ENCODE measurements around the gene LRIF1. TPM values are rescaled to one million over a fixed set of nuclear protein-coding genes. Genes with fewer than 3 reads are reported as not detected.

LRIF1 gene
- total RNA-seq, 3 donors from 2014 or later (not counting 1 experiment from before 2014, with no cell fraction given): 8.9 to 12.5 (median 10.4) TPM

DNA sequence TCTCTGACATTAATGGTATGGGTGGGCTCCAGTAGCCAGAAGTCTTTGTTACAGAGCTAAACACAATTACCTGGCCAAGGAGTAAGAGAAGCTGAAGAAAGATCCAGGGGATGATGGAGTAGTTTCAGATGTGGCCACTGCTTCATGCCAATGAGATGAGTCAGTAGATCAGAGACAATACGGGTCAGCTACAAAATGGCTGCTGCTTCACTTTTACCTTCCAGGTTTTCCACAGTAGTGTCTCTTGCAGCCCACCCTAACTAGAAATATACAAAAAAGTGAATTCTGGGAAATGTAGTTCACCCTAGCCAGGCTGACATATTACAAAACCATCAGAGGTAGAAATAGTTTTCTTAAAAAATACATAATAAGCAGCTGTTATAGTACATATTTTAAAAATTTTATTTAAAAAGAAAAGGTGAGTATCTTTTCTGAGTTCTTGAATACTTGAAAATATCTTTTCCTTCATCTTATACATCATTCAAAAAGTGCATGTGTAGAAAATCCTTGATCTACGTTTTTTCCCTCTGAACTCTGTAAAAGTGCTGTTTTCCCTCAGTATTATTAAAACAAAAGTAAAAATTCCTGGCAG, 36.1 kb downstream of the LRIF1 start:
- peaks cover 0 to 3% of the 10 kb centered on the region in 2 donors for H3K27me3 Mint-ChIP-seq (ENCODE audit: low read depth in 2 of 2)
- Histone ChIP-seq H3K27ac (ENCODE audit: low read length) (no peak overlapping the region), H3K4me1 (ENCODE audit: control insufficient read depth, insufficient read depth, low read length) (no peaks in the 10 kb centered on the region), H3K27me3 (ENCODE audit: control insufficient read depth, insufficient read depth, low read length) (no peaks in the 10 kb centered on the region), H3K9me3 (ENCODE audit: control insufficient read depth, insufficient read depth, low read length) (no peaks in the 10 kb centered on the region), H3K36me3 (ENCODE audit: control insufficient read depth, insufficient read depth, low read length) (no peaks in the 10 kb centered on the region), H3K4me3 (ENCODE audit: low read length) (no peak overlapping the region)
- no peak overlapping the region for H3K4me3 Mint-ChIP-seq
- DNase-seq (no peak), ATAC-seq (no peak)
- TF ChIP-seq, protein P1, sequence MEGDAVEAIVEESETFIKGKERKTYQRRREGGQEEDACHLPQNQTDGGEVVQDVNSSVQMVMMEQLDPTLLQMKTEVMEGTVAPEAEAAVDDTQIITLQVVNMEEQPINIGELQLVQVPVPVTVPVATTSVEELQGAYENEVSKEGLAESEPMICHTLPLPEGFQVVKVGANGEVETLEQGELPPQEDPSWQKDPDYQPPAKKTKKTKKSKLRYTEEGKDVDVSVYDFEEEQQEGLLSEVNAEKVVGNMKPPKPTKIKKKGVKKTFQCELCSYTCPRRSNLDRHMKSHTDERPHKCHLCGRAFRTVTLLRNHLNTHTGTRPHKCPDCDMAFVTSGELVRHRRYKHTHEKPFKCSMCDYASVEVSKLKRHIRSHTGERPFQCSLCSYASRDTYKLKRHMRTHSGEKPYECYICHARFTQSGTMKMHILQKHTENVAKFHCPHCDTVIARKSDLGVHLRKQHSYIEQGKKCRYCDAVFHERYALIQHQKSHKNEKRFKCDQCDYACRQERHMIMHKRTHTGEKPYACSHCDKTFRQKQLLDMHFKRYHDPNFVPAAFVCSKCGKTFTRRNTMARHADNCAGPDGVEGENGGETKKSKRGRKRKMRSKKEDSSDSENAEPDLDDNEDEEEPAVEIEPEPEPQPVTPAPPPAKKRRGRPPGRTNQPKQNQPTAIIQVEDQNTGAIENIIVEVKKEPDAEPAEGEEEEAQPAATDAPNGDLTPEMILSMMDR (IDR thresholded peaks at IDR 0.05): no peak
- H3K4me1 Mint-ChIP-seq: no peaks in the 10 kb centered on the region
- WGBS (ENCODE audit: insufficient coverage): 83% methylated on average over 2 of the region's 2 CpGs
- peaks cover 8% of the 10 kb centered on the region for H3K36me3 Mint-ChIP-seq
- intact Hi-C loops (cut with micrococcal nuclease): no loop called here
- no peak overlapping the region for H3K27ac Mint-ChIP-seq
- peaks cover 0 to 3% of the 10 kb centered on the region in 2 donors for H3K9me3 Mint-ChIP-seq

DNA sequence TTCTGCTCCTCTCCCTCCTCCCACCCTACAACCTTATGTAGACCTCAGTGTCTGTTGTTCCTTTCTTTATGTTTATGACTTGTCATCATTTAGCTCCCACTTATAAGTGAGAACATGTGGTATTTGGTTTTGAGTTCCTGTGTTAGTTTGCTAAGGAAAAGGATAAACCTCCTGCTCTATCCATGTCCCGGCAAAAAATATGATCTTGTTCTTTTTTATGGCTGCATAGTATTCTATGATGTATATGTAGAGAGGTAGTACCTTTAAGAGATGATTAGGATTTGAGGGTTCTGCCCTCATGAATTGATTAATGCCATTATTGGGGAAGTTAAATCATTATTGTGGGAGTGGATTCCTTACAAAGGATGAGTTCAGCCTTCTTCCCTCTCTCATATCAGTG, 41.8 kb downstream of the LRIF1 start:
- no peak overlapping the region for H3K4me3 Mint-ChIP-seq
- Histone ChIP-seq H3K9me3 (ENCODE audit: control insufficient read depth, insufficient read depth, low read length) (no peaks in the 10 kb centered on the region), H3K27me3 (ENCODE audit: control insufficient read depth, insufficient read depth, low read length) (no peaks in the 10 kb centered on the region), H3K4me1 (ENCODE audit: control insufficient read depth, insufficient read depth, low read length) (peaks cover 1% of the 10 kb centered on the region), H3K4me3 (ENCODE audit: low read length) (no peak overlapping the region), H3K36me3 (ENCODE audit: control insufficient read depth, insufficient read depth, low read length) (no peaks in the 10 kb centered on the region), H3K27ac (ENCODE audit: low read length) (no peak overlapping the region)
- DNase-seq (no peak), ATAC-seq (no peak)
- TF ChIP-seq, protein P1 (IDR thresholded peaks at IDR 0.05): no peak
- 100% methylated on average over 1 of the region's 1 CpG for WGBS (ENCODE audit: insufficient coverage)
- intact Hi-C loops (cut with micrococcal nuclease): no loop called here
- peaks cover 0 to 8% of the 10 kb centered on the region in 2 donors for H3K27me3 Mint-ChIP-seq (ENCODE audit: low read depth in 2 of 2)
- no peak overlapping the region for H3K27ac Mint-ChIP-seq
- H3K4me1 Mint-ChIP-seq: peaks cover 4 to 5% of the 10 kb centered on the region in 2 donors
- H3K36me3 Mint-ChIP-seq: no peaks in the 10 kb centered on the region
- H3K9me3 Mint-ChIP-seq: peaks cover 0 to 4% of the 10 kb centered on the region in 2 donors

DNA sequence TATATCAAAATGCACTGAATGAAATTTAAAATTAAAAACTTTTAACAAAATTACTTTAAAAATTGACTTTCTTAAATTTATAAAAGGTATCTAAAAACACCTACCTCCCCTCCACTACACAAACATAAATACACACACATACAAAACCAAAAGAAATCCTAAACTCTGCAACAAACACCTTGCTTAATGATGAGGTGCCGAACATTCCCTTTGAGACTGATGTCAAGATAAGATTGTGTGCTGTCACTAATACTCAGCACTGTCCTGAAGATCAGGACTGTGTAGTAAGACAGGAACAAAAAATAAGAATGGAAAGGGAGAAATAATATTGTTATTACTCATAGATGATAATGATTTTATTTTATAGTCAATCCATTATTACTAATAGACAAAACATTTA, 45.7 kb downstream of the LRIF1 start:
- Histone ChIP-seq H3K27ac (ENCODE audit: low read length) (no peak overlapping the region), H3K27me3 (ENCODE audit: control insufficient read depth, insufficient read depth, low read length) (no peaks in the 10 kb centered on the region), H3K4me1 (ENCODE audit: control insufficient read depth, insufficient read depth, low read length) (peaks cover 4% of the 10 kb centered on the region), H3K36me3 (ENCODE audit: control insufficient read depth, insufficient read depth, low read length) (no peaks in the 10 kb centered on the region), H3K4me3 (ENCODE audit: low read length) (no peak overlapping the region), H3K9me3 (ENCODE audit: control insufficient read depth, insufficient read depth, low read length) (no peaks in the 10 kb centered on the region)
- peaks cover 0 to 8% of the 10 kb centered on the region in 2 donors for H3K27me3 Mint-ChIP-seq (ENCODE audit: low read depth in 2 of 2)
- H3K27ac Mint-ChIP-seq: no peak overlapping the region
- peaks cover 4% of the 10 kb centered on the region in 2 donors for H3K9me3 Mint-ChIP-seq
- peaks cover 9% of the 10 kb centered on the region for H3K36me3 Mint-ChIP-seq
- DNase-seq (no peak), ATAC-seq (no peak)
- intact Hi-C loops (cut with micrococcal nuclease): loop anchor here (5.0 kb wide), 1 partner anchor 44 kb away; the partner anchor contains the start of gene LRIF1
- no peak overlapping the region for H3K4me3 Mint-ChIP-seq
- WGBS (ENCODE audit: insufficient coverage): no CpG with 5 or more reads among the region's 1 CpG
- H3K4me1 Mint-ChIP-seq: peaks cover 14% of the 10 kb centered on the region in 2 donors
- TF ChIP-seq, protein P1 (IDR thresholded peaks at IDR 0.05): no peak

Measured in natural killer cell (primary cell).